NCI-H345 treated with DMSO at 0.1 percent for 48 hours (cell line): ENCODE measurements around the gene ELFN2.
"Not testable (repeated sequence)": the region's sequence is repeated elsewhere in the genome, so short reads cannot be mapped to it uniquely, and the experiment has no call there.

ENCODE experiments used
- DNase-seq: peaks from one replicate; lab custom pipeline; 2025; ENCODE audit not compliant: unreplicated experiment; lab: John Stamatoyannopoulos, UW

ELFN2 gene

DNA sequence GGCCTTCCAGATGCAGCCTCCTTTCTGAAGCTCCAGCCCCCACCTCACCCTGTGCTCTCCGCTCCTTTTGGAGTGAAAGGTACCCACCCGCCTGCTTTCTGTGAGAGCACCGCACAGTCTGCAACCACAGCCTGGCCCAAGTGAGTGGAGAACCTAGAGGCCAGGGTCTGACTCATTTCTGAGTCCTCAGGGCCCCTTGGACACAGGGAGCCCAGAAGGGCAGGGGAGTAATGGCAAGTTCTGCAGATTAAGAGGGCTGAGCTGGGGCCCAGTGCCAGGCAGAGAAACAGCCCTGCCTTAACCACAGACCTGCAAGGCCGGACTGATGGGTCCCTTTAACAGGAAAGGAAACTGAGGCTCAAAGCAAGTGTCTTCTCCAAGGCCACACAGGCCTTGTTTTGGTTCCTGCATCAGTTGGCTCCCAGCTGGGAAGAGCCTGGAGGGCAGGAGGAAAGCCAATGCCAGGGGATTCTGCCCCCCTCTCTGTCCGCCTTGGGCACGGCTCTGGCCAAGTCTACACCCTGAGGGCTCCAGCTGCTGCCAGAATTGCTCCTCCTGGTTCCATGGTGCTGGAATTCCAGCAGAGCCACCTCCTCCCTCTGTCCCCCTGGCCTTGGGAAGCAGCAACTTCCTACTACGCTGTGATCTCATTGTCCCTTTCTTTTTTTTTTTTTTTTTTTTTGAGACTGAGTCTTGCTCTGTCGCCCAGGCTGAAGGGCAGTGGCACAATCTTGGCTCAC lies 89.9 kb downstream of the ELFN2 start:
- DNase-seq: no peak

DNA sequence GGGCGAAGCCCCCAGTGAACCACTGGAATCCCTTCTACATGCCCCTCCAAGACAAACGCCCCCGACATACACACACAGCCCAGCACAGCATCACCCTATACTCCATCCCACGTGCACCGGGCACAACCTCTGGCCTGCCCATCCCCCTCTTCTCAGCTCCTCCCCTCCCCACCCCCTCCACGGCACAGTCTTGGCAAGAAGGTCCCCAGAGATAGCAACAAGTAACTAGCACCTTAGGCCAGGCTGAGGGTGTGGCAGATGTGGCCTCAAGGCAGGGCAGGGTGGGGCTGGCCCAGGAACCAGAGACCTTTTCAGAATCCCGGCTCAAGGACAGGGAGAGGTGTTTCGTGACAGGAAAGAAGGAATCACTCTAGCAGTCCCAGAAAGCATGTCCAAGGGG lies 90.7 kb downstream of the ELFN2 start:
- no peak for DNase-seq

DNA sequence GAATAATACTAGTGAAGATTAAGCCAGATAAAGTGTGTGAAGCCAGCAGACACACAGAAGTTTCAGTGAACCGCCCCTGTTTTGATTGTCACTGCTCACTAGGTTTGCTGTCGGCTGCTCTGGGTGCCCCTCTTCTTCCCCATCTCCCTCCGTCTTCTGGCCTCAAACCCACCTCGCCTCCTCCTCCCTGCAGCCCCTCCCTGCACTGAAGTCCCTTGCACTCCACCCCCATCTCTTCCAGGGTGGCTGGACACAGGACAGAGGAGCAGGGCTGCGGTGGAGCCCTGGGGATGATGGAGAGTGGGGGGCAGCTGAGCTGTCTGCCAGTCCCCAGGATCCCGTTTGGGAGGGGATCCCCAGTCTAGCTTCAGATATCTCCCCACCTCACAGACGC lies 91.5 kb downstream of the ELFN2 start:
- DNase-seq: no peak

- DNase-seq: peak; percentile 41
These were observed 92.1 kb downstream of the ELFN2 start for GRCh38 chr22:37334859-37335805.

DNA sequence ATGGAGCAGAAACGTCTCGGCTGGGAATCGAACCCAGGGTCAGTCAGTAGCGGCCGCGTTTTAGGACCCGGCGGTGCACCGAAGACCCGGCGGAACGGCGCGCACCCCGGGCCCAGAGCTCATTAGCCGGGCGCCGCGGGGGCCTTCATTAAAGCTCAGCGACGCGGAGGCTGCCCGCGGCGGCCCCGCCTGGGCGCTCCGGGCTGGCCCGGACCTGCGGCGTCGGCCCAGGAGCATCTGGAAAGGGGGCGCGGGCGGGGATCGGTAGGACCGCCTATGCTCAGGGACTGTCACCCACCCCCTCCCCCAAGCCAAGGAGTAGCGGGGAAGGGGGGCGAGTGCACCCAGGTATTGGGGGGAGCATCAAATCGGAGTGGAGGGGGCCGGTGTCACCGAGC lies 92.8 kb downstream of the ELFN2 start:
- DNase-seq: no peak

DNA sequence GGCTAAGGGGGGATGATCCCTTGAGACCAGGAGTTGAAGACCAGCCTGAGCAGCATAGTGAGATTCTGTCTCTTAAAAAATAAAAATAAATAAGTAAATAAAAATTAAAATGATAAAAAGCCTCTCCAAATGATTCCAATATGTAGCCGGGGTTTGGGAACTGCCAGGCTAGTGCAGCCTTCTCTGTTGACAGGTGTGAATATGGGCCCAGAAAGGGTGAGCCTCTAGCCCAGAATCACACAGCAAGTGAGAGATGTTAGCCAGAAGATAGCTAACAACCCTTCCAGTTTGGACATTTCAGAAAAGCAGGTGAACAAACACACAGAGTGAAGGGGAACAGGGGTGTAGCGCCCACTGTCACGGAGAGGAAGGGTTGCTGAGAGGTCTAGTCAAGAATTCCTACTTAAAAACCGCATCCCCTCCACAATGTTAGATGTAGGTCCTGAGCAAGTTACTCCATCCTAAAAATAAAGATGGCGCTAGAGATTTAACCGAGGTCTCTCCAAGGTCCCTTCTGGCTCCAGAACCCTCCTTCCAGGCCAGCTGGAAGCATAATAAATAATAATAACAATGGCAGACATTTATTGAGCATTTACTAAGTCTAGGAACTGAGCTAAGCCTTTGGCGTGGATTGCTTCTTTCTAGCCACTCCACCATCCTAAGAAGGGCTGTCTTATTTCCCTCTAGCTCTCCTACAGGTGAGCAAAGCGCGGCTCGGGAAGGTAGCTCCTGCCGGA lies 93.4 kb downstream of the ELFN2 start:
- DNase-seq: no peak

- DNase-seq: no peak
These were observed 95.3 kb downstream of the ELFN2 start for GRCh38 chr22:37331856-37332536.

DNA sequence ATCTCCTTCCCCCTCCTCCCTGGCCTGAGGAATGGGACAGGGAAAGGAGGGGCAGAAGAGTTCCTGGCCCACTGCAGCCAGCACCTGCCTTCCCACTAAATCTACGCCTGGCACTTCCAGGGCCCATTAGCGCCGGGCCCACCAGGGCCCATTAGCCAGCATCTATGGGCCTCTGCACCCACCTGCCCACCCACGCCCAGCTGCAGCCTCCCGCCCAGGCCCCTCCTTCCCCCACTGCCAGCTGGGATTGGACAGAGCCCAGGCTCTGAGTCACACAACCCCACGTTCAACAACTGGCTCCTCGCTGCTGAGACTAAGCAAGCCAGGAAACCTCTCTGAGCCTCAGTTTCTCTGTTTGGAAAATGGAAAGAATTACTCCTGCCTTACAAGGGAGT lies 96.2 kb downstream of the ELFN2 start:
- no peak for DNase-seq

DNA sequence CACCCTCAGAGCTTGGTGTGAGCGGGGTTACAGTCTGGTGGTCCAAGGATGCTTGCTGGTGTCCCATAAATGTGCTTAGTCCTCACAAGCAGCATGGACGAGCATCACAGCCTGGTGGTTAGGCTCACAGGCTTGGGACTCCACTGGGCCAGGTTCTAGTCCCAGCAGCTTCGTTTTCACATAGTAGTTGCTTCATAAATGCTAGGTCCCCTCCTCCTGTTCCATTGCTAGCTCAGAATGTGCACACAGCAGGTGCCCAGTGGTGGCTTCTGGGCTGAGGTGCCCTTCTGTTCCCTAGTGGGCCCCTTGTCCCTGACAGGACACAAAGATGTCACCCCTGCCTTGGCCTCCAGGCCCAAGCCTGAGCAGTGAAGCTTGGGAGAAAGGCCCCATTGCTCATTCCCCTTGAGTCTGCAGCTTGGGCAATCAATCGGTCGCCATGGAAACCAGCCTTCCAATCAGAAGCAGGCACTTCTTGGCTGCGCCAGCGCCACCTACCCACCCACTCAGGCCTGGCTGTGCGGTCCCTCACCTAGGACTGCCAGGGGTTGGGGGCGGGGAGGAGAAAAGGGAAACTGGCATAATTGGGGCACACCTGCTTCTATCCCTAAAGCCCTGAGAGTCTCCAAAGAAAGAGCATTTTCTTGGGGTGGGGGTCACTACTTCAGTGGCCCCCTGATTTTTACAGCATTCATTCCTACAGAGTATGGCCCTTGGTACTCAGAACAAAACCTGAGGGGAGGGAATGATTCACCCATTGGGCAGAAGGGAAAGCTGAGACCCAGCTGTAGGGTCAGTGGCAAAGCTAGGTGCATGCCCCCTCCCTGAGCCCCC lies 96.9 kb downstream of the ELFN2 start:
- DNase-seq: no peak

- no peak for DNase-seq
These were observed 97.8 kb downstream of the ELFN2 start for GRCh38 chr22:37329238-37330140.

GRCh38 chr22:37328538-37329237 lies 98.6 kb downstream of the ELFN2 start:
- not testable (repeated sequence) for DNase-seq

DNA sequence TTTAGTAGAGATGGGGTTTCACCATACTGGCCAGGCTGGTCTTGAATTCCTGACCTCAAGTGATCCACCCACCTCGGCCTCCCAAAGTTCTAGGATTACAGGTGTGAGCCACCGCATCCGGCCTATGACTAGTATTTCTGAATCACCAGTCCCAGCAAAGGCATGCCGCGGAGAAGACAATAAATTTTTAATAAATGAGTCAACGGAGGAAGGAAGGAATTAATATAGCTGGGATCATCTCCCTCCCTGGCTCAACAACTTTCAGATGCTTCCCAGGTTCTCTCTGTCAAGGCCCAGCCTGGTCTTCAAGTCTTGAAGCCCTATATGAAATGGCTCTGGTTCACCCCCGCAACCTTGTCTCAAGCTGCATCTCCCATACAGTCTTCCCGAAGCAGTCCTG lies 99.3 kb downstream of the ELFN2 start:
- no peak for DNase-seq

GRCh38 chr22:37326726-37327125 lies 100.6 kb downstream of the ELFN2 start:
- no peak for DNase-seq

- no peak for DNase-seq
These were observed 102.3 kb downstream of the ELFN2 start for GRCh38 chr22:37325039-37325395.

GRCh38 chr22:37324340-37325038 lies 102.8 kb downstream of the ELFN2 start:
- no peak for DNase-seq

- no peak for DNase-seq
These were observed 106.3 kb downstream of the ELFN2 start for GRCh38 chr22:37320726-37321677.

- no peak for DNase-seq
These were observed 107.8 kb downstream of the ELFN2 start for GRCh38 chr22:37319469-37319868.
